Measurements from ENCODE around the gene S100A6. TPM values are rescaled to one million over a fixed set of nuclear protein-coding genes. Genes with fewer than 3 reads are reported as not detected.

The S100A6 gene
- total and polyA plus RNA-seq, 2 donors (not counting 1 experiment from before 2014, with no cell fraction given) = 110 to 213 TPM

DNA sequence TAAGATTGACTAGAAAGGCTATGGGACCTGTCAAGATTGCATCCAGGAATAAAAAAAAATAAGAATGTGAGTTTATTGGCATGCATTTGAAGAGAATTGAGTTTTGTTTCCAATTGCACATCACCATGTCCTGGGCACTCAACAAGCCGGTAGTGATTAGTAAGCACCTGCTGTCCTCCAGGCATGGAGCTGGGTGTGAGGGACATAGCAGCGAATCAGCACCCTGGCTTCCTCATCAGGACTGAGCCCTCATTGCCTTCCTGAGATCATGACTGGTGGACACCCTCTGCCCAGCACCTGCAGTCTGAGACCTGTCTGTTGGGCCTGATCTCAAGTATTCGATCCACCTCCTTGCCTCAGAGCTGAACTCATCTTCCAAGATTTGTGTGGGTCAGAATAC, 26.8 kb downstream of the S100A6 start:
- no peaks in the 10 kb centered on the region for H3K4me1 ChIP-seq (ENCODE audit: control insufficient read depth in 2 of 2, insufficient read depth in 2 of 2, low read length in 2 of 2)
- Mint-ChIP-seq H3K9me3 (ENCODE audit: insufficient read depth) (no peaks in the 10 kb centered on the region), H3K4me1 (no peaks in the 10 kb centered on the region), H3K27ac (no peak overlapping the region), H3K4me3 (no peak overlapping the region), H3K27me3 (peaks cover 3% of the 10 kb centered on the region)
- POLR2A ChIA-PET = no interaction called here
- CTCF ChIA-PET = interaction anchor here (0.7 to 11.1 kb wide), 12 partner anchors 7 to 264 kb away, joined by 3 to 227 read pairs (median 8); partner anchors contain the start of gene S100A2
- H3K79me2 ChIP-seq (ENCODE audit: control insufficient read depth, insufficient read depth, low read length) = no peaks in the 10 kb centered on the region
- TF ChIP-seq EZH2 (IDR thresholded peaks at IDR 0.05; ENCODE audit: borderline replicate concordance, insufficient read depth, low read depth, low read length, poor library complexity, severe bottlenecking) = no peak
- TF ChIP-seq, protein P1, sequence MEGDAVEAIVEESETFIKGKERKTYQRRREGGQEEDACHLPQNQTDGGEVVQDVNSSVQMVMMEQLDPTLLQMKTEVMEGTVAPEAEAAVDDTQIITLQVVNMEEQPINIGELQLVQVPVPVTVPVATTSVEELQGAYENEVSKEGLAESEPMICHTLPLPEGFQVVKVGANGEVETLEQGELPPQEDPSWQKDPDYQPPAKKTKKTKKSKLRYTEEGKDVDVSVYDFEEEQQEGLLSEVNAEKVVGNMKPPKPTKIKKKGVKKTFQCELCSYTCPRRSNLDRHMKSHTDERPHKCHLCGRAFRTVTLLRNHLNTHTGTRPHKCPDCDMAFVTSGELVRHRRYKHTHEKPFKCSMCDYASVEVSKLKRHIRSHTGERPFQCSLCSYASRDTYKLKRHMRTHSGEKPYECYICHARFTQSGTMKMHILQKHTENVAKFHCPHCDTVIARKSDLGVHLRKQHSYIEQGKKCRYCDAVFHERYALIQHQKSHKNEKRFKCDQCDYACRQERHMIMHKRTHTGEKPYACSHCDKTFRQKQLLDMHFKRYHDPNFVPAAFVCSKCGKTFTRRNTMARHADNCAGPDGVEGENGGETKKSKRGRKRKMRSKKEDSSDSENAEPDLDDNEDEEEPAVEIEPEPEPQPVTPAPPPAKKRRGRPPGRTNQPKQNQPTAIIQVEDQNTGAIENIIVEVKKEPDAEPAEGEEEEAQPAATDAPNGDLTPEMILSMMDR (IDR thresholded peaks at IDR 0.05) = no peak
- intact Hi-C loops (cut with micrococcal nuclease) = no loop called here
- 94% methylated on average over 3 of the region's 3 CpGs for WGBS (ENCODE audit: insufficient coverage)
- H2AFZ ChIP-seq (ENCODE audit: insufficient read depth, low read depth, low read length, poor library complexity, severe bottlenecking) = no peak overlapping the region
- DNase-seq (no peak), ATAC-seq (ENCODE audit: low read depth) (no peak)
- no peaks in the 10 kb centered on the region for H3K9me3 ChIP-seq (ENCODE audit: control extremely low read depth in 1 of 3, control insufficient read depth in 2 of 3, insufficient read depth in 1 of 3, low read length in 2 of 3)
- H3K9ac ChIP-seq (ENCODE audit: low read length) = no peak overlapping the region
- no peak overlapping the region for H3K27ac ChIP-seq (ENCODE audit: low read length in 2 of 2)
- no peak overlapping the region for H3K4me3 ChIP-seq (ENCODE audit: control extremely low read depth in 1 of 5, extremely low read depth in 1 of 5, insufficient read depth in 1 of 5, low read depth in 2 of 5, low read length in 4 of 5)
- no peak overlapping the region for H3K4me2 ChIP-seq (replicated peaks; ENCODE audit: low read depth, low read length, poor library complexity, severe bottlenecking)
- no peaks in the 10 kb centered on the region for H3K36me3 ChIP-seq (replicated peaks in 1 of 2; ENCODE audit: control extremely low read depth in 1 of 2, control insufficient read depth in 1 of 2, extremely low read depth in 1 of 2, insufficient read depth in 2 of 2, low read length in 1 of 2)
- H3K27me3 ChIP-seq (replicated peaks in 1 of 4; ENCODE audit: control extremely low read depth in 1 of 4, control insufficient read depth in 3 of 4, insufficient read depth in 4 of 4, low read length in 3 of 4) = no peaks in the 10 kb centered on the region
- no peaks in the 10 kb centered on the region for H4K20me1 ChIP-seq (ENCODE audit: control insufficient read depth, insufficient read depth, low read length, poor library complexity, severe bottlenecking)

DNA sequence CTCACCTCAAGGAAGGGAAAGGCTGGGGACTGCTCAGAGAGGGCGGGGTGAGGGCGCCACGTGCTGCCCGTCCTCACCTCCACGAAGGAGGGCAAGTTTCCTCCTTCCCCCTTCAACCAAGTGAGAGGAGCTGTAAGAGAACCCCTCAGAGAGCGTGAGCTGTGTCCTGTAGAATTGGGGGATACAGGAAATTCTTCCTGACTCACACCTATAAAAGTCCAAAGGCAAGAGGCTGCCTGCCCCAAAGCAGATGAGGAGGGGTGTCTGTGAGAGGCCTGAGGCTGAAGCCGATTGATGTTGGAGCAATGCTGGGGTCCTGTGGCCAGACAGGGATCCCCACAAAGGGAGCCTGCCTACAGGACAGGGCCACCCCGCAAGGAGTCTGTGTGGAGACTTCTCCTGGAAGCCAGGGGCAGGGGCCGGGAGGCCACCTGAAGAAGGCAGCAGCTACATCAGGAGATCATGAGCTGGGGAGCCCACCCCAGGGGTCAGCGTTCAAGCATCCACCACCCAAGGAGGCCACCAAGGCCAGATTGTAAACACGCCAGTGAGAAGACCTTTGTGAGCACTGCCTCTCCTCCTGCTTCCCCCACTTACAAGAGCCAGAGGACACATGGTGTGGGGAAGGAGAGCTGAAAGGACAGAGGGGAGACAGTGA, 27.7 kb downstream of the S100A6 start:
- ChIA-PET CTCF (interaction anchor here (0.7 to 11.1 kb wide), 7 partner anchors 8 to 62 kb away, joined by 3 to 227 read pairs (median 4); partner anchors contain the start of gene S100A2), POLR2A (no interaction called here)
- Histone ChIP-seq H3K4me2 (replicated peaks; ENCODE audit: low read depth, low read length, poor library complexity, severe bottlenecking) (no peak overlapping the region), H2AFZ (ENCODE audit: insufficient read depth, low read depth, low read length, poor library complexity, severe bottlenecking) (no peak overlapping the region), H3K4me3 (ENCODE audit: control extremely low read depth in 1 of 5, extremely low read depth in 1 of 5, insufficient read depth in 1 of 5, low read depth in 2 of 5, low read length in 4 of 5) (no peak overlapping the region), H3K36me3 (replicated peaks in 1 of 2; ENCODE audit: control extremely low read depth in 1 of 2, control insufficient read depth in 1 of 2, extremely low read depth in 1 of 2, insufficient read depth in 2 of 2, low read length in 1 of 2) (no peaks in the 10 kb centered on the region), H3K9me3 (ENCODE audit: control extremely low read depth in 1 of 3, control insufficient read depth in 2 of 3, insufficient read depth in 1 of 3, low read length in 2 of 3) (no peaks in the 10 kb centered on the region), H3K27ac (ENCODE audit: low read length in 2 of 2) (no peak overlapping the region), H3K9ac (ENCODE audit: low read length) (no peak overlapping the region), H3K27me3 (replicated peaks in 1 of 4; ENCODE audit: control extremely low read depth in 1 of 4, control insufficient read depth in 3 of 4, insufficient read depth in 4 of 4, low read length in 3 of 4) (no peaks in the 10 kb centered on the region), H3K4me1 (ENCODE audit: control insufficient read depth in 2 of 2, insufficient read depth in 2 of 2, low read length in 2 of 2) (no peaks in the 10 kb centered on the region), H4K20me1 (ENCODE audit: control insufficient read depth, insufficient read depth, low read length, poor library complexity, severe bottlenecking) (no peaks in the 10 kb centered on the region), H3K79me2 (ENCODE audit: control insufficient read depth, insufficient read depth, low read length) (no peaks in the 10 kb centered on the region)
- 98% methylated on average over 3 of the region's 11 CpGs for WGBS (ENCODE audit: insufficient coverage)
- no peaks in the 10 kb centered on the region for H3K27me3 Mint-ChIP-seq
- H3K4me3 Mint-ChIP-seq = no peak overlapping the region
- H3K27ac Mint-ChIP-seq = no peak overlapping the region
- ATAC-seq (ENCODE audit: low read depth) (no peak), DNase-seq (no peak)
- H3K9me3 Mint-ChIP-seq (ENCODE audit: insufficient read depth) = no peaks in the 10 kb centered on the region
- intact Hi-C loops (cut with micrococcal nuclease) = no loop called here
- TF ChIP-seq, protein P1 (IDR thresholded peaks at IDR 0.05) = no peak
- TF ChIP-seq EZH2 (IDR thresholded peaks at IDR 0.05; ENCODE audit: borderline replicate concordance, insufficient read depth, low read depth, low read length, poor library complexity, severe bottlenecking) = no peak
- H3K4me1 Mint-ChIP-seq = no peaks in the 10 kb centered on the region
